ENCODE data around the gene FAM229B. TPM values are rescaled to one million over a fixed set of nuclear protein-coding genes. Genes with fewer than 3 reads are reported as not detected.
A peak's percentile ranks its signal among the peaks of the same experiment; 100 is the strongest.

The FAM229B gene
- total and polyA plus RNA-seq, 9 of the 15 experiments (the other 6 are each of a cell fraction or from before 2014, with no cell fraction given), result 3.3 to 17.4 (median 5.8) TPM

DNA sequence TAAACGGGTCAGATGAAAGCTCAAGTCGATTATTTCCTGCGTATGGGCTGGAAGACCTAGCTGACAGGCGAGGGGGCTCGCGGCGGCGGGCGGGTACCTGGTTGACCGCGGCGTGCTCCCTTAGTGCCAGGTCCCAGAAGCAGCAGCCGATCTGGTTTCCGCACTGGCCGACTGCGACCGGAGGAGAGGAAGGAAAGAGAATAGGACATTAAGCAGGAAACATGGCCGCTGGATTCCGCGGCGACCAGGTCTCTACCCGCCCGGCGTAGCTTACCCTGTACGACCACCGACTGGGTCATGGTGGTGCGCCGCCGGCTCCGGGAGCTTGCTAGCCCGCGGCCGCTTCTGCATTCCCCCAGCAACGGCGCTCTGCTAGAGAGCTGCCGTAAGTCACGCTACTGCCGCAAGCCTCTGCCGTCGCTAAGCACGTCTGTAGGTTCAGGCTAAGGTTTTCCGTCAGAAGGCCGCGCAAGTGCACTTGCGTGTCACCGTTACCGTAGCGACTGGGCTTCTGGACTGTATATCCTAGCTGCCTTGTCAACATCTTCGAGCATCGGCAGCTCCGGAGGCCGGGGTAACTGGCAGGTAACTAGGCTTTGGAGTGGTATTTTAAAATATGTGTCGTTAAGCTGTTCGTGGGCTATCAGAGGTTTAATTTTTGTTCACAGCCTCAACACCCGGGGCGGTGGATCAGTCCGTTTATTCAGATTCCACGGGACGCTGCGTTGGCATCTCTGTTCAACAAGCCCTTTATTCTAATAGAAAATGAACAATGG lies at the start of gene FAM229B, which contains the start of gene TUBE1 (continued):
- peak; percentile 51 for TF ChIP-seq NEUROD1 (IDR thresholded peaks at IDR 0.05; ENCODE audit: borderline replicate concordance, low read depth, low read length, partially characterized antibody)
- TF ChIP-seq MXI1 (IDR thresholded peaks at IDR 0.05; ENCODE audit: low read depth, low read length), result peak; percentile 79
- TF ChIP-seq ZNF77 (CRISPR knock-in tag; IDR thresholded peaks at IDR 0.05), result no peak
- TF ChIP-seq, protein P1, sequence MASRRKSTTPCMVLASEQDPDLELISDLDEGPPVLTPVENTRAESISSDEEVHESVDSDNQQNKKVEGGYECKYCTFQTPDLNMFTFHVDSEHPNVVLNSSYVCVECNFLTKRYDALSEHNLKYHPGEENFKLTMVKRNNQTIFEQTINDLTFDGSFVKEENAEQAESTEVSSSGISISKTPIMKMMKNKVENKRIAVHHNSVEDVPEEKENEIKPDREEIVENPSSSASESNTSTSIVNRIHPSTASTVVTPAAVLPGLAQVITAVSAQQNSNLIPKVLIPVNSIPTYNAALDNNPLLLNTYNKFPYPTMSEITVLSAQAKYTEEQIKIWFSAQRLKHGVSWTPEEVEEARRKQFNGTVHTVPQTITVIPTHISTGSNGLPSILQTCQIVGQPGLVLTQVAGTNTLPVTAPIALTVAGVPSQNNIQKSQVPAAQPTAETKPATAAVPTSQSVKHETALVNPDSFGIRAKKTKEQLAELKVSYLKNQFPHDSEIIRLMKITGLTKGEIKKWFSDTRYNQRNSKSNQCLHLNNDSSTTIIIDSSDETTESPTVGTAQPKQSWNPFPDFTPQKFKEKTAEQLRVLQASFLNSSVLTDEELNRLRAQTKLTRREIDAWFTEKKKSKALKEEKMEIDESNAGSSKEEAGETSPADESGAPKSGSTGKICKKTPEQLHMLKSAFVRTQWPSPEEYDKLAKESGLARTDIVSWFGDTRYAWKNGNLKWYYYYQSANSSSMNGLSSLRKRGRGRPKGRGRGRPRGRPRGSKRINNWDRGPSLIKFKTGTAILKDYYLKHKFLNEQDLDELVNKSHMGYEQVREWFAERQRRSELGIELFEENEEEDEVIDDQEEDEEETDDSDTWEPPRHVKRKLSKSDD (conservative IDR thresholded peaks at IDR 0.05; ENCODE audit: low read length), result 0 out of 2 replicates have a peak, but pooled peaks have one; percentile 55
- TF ChIP-seq TAF9B (IDR thresholded peaks at IDR 0.05; ENCODE audit: partially characterized antibody), result peak; percentile 51
- peak; percentile 88 for TF ChIP-seq CREM (IDR thresholded peaks at IDR 0.05; ENCODE audit: low read depth)
- no peak for TF ChIP-seq XRCC5 (IDR thresholded peaks at IDR 0.05; ENCODE audit: low read depth, low read length)
- TF ChIP-seq, protein P2, sequence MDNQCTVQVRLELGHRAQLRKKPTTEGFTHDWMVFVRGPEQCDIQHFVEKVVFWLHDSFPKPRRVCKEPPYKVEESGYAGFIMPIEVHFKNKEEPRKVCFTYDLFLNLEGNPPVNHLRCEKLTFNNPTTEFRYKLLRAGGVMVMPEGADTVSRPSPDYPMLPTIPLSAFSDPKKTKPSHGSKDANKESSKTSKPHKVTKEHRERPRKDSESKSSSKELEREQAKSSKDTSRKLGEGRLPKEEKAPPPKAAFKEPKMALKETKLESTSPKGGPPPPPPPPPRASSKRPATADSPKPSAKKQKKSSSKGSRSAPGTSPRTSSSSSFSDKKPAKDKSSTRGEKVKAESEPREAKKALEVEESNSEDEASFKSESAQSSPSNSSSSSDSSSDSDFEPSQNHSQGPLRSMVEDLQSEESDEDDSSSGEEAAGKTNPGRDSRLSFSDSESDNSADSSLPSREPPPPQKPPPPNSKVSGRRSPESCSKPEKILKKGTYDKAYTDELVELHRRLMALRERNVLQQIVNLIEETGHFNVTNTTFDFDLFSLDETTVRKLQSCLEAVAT (IDR thresholded peaks at IDR 0.05), result peak in 1 of 2 experiments; percentile 34; a peak in 1 of 4 replicates
- no peak for TF ChIP-seq U2AF1 (optimal IDR thresholded peaks at IDR 0.05; ENCODE audit: low read depth, low read length)
- TF ChIP-seq TBL1XR1 (IDR thresholded peaks at IDR 0.05; ENCODE audit: low read length in 2 of 2), result no peak
- peak; percentile 80 for TF ChIP-seq ETS1 (conservative IDR thresholded peaks at IDR 0.05; ENCODE audit: control insufficient read depth, low read depth, low read length)
- TF ChIP-seq ZNF707 (CRISPR knock-in tag; conservative IDR thresholded peaks at IDR 0.05), result no peak
- TF ChIP-seq, protein P3, sequence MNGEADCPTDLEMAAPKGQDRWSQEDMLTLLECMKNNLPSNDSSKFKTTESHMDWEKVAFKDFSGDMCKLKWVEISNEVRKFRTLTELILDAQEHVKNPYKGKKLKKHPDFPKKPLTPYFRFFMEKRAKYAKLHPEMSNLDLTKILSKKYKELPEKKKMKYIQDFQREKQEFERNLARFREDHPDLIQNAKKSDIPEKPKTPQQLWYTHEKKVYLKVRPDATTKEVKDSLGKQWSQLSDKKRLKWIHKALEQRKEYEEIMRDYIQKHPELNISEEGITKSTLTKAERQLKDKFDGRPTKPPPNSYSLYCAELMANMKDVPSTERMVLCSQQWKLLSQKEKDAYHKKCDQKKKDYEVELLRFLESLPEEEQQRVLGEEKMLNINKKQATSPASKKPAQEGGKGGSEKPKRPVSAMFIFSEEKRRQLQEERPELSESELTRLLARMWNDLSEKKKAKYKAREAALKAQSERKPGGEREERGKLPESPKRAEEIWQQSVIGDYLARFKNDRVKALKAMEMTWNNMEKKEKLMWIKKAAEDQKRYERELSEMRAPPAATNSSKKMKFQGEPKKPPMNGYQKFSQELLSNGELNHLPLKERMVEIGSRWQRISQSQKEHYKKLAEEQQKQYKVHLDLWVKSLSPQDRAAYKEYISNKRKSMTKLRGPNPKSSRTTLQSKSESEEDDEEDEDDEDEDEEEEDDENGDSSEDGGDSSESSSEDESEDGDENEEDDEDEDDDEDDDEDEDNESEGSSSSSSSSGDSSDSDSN (IDR thresholded peaks at IDR 0.05; ENCODE audit: borderline replicate concordance in 1 of 2, low read depth in 2 of 2, low read length in 2 of 2), result peak in 1 of 2 experiments; percentile 20; a peak in 1 of 4 replicates
- peak; percentile 52; the same call in 1 of the 2 replicates for TF ChIP-seq JUND (IDR thresholded peaks at IDR 0.05; ENCODE audit: borderline replicate concordance, low read depth, low read length)
- no peak for TF ChIP-seq JUND (tag; IDR thresholded peaks at IDR 0.05; ENCODE audit: borderline replicate concordance, low read depth, low read length)
- peak; percentile 75 for TF ChIP-seq SAP30 (IDR thresholded peaks at IDR 0.05; ENCODE audit: borderline replicate concordance, insufficient read depth, low read depth, low read length, poor library complexity, severe bottlenecking)
- TF ChIP-seq C11orf30 (IDR thresholded peaks at IDR 0.05; ENCODE audit: low read depth), result no peak
